ENCODE data around the gene UBE4A.
A peak's percentile ranks its signal among the peaks of the same experiment; 100 is the strongest.
"Not testable (repeated sequence)": the region's sequence is repeated elsewhere in the genome, so short reads cannot be mapped to it uniquely, and the experiment has no call there.

UBE4A gene

GRCh38 chr11:118401880-118402590, 42.6 kb downstream of the UBE4A start:
- peak; percentile 71 for DNase-seq

- not testable (repeated sequence) for DNase-seq
These were observed 43.2 kb downstream of the UBE4A start for GRCh38 chr11:118402594-118402993.

DNA sequence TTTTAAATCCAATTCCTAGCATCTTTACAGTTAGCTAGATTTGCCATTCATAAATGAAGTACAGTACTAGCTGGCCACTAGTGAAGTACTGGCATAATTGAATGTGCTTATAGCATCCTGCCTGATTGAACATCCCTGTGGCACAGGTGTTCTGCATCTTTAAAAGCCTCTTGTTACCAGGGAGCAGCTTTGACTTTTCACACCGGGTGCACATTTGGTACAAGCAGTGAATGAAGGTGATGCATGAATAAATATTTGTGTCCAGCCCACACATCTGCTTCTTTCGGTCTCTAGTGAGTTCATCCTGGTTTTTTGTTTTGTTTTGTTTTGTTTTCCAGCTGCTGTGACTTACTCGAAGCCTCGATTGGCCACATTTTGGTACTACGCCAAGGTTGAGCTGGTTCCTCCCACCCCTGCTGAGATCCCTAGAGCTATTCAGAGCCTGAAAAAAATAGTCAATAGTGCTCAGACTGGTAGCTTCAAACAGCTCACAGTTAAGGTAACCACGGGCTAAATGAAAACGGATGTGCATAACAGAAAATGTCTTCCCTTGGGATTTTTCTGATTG, 47.3 kb downstream of the UBE4A start:
- no peak for DNase-seq

DNA sequence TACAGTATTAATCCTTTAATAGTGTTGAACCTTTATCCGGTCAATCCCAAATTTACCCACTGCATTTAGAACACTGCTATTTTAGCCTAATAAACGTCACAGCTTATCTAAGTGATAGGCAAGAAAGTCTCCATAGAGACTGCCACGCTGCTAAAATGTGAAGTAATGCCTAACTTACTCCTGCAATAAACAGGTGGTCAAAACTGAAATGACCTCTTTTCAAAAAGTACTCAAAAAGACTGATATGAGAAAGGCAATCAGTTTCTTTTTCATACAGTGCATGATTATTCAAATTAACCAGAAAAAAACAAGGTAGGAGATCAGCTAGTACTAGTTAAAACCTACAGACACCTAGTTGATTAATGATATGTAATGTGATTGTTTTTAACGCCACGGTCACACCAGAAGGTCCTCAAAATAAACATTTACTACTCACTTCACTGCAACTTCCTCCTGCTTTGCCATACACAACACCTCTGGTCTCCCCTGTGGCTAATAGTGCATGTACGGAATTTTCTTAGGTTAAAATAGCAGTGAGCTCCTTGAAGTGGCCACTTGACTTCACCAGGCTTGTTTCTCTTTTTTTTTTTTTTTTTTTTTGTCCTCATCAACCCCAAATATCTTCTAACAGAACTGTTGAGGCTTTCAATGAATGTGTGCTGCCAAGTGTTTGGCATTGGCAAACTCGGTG, 50.8 kb downstream of the UBE4A start:
- DNase-seq: no peak

DNA sequence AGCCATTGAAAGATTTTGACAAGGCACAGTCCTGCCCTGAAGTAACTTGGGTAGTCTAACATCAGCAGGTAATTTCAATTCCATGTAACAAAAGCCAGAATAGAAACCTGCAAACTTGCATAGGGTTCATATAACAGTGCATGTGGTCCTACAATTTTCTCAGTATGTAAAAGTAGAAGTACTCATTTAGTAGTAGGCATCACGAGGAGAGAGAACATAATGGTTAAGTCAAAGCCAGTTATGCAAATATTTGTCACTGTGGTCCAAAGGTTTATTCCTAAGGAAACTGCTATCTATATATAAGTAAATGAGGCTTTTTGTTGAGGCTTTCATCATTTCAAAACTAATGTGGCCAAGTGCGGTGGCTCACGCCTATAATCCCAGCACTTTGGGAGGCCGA, 52.1 kb downstream of the UBE4A start:
- DNase-seq: no peak

GRCh38 chr11:118412921-118413320, 53.5 kb downstream of the UBE4A start:
- DNase-seq: no peak

DNA sequence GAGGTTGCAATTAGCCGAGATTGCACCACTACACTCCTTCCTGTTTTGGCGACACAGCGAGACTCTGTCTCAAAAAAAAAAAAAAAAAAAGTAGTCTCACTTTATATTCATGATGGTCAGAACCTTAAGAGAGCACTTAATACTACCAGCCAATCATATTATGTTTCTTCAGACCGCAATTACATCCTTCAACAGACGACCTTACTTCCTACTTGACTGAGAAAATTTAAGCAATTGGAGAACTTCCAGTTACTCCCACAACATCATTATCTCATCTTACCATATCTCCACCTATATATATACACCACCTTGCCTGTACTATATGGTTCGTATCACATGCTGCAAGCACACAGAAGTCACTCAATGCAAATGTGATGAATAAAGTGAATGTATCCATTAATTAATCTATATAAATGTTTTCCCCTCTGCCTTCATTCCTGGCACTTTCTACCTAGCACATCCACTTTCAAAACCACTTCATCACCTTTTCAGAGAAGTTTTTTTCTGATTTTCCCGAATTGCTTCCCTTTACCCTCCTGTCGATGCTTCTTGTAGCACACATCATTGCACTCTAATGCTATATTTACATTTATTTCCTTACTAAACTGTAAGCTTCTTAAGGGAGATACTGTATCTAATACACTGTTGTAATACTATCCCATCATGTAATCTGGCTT, 55.8 kb downstream of the UBE4A start:
- DNase-seq: no peak

GRCh38 chr11:118415739-118416068, 56.3 kb downstream of the UBE4A start:
- DNase-seq: peak; percentile 91

DNA sequence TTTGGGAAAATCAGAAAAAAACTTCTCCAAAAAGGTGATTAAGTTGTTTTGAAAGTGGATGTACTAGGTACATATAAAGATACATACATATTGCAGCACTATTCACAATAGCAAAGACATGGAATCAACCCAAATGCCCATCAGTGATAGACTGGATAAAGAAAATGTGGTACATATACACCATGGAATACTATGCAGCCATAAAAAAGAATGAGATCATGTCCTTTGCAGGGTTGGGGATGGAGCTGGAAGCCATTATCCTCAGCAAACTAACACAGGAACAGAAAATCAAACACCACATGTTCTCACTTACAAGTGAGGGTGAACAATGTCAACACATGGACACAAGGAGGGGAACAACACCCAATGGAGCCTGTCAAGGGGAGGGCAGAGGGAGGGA, 57.5 kb downstream of the UBE4A start:
- not testable (repeated sequence) for DNase-seq

DNA sequence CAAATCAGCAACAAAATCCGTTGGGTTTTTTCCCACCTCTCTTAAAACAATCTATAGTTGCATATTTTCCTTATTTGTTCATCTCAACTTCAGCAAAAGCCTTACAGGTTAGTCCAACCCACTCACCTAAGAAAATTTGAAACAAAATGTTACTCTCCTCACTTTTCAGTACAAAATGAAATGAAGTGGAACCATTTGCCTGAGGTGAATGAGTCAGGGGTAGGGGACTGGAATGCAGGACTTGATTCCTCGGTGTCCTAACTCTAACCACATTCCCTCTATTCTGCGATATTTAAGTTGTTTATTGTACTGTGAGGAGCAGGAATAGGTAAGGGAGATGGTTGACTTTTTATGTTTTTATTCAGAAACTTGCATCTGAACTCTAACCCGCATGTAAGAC, 58.4 kb downstream of the UBE4A start:
- DNase-seq: no peak

- DNase-seq: no peak
These were observed 59.4 kb downstream of the UBE4A start for GRCh38 chr11:118418766-118419165.

DNA sequence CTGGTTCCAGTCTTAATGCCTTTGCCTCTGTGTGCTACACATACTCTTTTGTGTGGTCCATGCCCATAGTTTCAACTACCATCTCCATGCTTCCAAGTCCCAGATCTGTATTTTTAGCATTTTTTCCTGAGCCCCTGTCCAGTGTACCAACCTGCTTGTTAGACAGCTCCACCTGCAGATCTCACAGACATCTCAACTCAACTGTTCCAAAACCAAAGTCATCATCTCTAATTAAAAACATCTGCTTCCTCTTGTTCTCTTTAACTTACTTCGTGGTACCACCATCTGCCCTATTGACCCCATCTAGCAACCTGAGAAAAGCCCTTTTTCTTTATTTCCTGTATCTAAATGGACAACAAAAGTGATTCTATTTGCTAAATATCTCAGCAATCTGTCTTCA, 68.3 kb downstream of the UBE4A start:
- DNase-seq: no peak

GRCh38 chr11:118430956-118431355, 71.6 kb downstream of the UBE4A start:
- DNase-seq: no peak

GRCh38 chr11:118434123-118434552, 74.7 kb downstream of the UBE4A start:
- DNase-seq: peak; percentile 45

DNA sequence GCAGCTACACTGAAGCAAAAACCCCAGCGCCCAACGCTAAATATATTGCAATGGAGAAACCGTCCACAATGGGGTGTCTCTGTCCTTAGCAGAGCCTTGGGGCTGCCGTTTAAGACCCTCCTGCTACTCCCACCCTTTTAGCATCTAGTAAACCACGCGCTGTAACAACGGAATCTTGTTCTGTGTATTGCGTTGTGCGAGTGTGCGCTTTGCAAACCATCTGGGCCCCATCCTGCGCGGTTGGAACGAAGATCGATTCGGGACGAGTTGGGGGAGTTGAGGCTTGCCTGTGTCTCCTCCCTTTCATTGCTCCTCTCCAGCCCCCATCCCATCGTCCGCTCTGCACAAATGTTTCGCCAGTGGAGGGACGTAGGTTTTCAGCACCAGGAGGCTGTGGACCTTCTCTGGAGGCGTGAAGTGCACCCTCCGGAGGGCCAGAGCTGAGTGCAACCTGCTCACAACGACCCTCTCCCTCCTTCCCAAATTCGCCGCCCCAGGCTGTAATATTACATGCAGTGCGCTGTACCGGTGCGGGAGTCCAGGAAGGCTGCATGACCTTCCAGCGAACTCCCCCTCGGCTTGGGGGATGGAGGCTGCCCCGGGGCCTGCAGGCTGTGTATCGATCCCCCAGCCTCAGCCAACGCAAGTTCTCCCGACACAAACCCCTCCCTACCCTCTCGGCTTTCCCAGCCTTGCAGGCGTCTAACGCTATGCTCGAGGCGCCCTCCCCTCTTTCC, 75.3 kb downstream of the UBE4A start:
- DNase-seq: no peak

- DNase-seq: peak; percentile 47
These were observed 76.0 kb downstream of the UBE4A start for GRCh38 chr11:118435290-118435892.

- DNase-seq: peak; percentile 99
These were observed 76.7 kb downstream of the UBE4A start, which contains the start of gene KMT2A for GRCh38 chr11:118435893-118436624. Gene KMT2A, plus strand, starts transcription at chr11:118436492. Its CDS starts 21 bp downstream, at chr11:118436513.

DNA sequence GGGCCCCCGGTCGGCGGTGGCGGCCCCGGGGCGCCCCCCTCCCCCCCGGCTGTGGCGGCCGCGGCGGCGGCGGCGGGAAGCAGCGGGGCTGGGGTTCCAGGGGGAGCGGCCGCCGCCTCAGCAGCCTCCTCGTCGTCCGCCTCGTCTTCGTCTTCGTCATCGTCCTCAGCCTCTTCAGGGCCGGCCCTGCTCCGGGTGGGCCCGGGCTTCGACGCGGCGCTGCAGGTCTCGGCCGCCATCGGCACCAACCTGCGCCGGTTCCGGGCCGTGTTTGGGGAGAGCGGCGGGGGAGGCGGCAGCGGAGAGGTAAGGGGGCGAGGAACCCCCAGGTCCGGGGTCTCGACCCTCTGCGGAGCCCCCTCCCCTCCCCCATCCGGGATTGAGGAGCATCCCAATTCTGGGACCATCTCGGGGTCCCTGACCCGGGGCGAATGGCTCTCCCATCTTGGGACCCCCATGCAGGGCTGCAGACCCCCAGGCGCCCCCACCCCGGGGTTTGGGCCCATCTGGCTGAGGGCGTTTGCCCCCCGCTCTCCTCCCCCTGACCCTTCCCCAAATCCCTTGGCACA, 77.3 kb downstream of the UBE4A start:
- DNase-seq: no peak

DNA sequence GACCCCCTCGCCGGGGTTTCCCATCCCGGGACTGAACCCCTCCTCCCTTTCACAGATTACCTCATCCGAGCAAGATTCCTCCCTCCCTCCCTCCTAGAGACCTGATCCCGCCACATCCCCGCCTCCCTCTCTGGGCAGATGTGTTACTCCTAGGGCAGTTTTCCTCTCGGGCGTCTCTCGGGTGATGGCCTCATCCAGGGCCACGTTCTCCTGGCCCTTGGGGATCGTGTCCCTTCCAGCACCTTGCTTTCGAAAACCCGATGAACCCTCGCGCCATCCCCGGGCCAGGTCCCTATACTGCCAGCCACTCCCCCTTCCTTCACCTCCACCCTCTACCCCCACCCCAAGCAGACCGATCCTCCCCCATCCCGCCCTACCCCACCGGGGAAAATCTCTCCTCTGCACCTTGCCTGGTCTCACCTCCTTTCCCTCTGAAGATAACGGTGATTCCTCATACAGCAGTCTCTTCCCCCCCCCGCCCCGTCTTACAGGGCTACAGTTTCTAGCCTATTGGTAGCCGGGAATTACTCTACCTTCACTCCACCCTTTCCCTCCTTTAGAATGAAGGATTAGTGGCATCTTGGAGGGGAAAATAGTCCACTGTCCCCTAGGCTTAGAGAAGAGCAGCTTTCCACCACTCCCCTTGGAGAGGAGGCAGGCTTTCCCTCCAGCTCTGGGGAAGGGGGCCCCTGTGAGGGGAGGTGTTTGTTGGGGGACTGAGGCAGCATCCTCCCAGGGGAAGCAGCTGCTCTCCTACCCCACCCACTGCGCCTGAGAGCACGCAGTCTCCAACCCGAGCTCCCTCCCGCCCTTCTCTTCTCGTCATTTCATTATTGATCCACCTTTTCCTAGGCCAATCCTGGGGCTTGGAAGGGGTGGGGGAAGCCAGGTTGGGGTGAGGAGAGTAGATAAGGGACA, 78.1 kb downstream of the UBE4A start:
- DNase-seq: peak; percentile 32
